Keratinocyte (primary cell): Measurements from ENCODE around the gene TMEM185B.

Experiments used
- EZH2 ChIP-seq: IDR thresholded peaks from one replicate; pipeline ENCODE4 v1.6.1; 2012; ENCODE audit warnings: inconsistent platforms, mild to moderate bottlenecking, low read length, moderate library complexity
- TF ChIP-seq, protein P1 (sequence below), 3 experiments: IDR thresholded peaks in 1 of 3; conservative IDR thresholded peaks in 1 of 3; optimal IDR thresholded peaks in 1 of 3; 2 replicates in 2 of 3; 3 replicates in 1 of 3; pipeline versions ENCODE3 to v1.5.1; 2011; ENCODE audit warnings: low read length in 3 of 3, mild to moderate bottlenecking in 3 of 3, moderate library complexity in 2 of 3, control low read depth in 1 of 3, inconsistent platforms in 1 of 3; ENCODE audit not compliant: insufficient read depth in 2 of 3; ENCODE audit errors: extremely low read depth in 1 of 3

DNA sequence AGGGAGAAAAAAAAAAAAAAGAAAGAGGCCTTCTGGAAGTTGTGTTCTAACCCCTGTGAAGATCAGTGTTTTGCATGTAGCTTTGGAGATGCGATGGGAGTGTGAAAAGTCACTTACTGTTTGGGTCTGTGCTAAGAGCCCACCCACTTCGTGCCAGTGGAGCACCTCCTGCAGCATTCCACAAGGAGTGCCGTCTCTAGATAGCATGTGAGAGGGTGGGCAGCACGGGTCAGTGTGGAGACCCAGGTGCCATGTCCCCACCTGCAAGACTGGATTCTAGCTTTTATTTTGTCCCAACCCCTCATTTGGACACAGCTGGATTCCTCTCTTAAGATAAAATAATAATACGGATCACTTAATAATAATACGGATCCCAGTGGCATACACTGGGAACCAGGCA is 12.5 kb upstream of the TMEM185B start:
- TF ChIP-seq, protein P1, sequence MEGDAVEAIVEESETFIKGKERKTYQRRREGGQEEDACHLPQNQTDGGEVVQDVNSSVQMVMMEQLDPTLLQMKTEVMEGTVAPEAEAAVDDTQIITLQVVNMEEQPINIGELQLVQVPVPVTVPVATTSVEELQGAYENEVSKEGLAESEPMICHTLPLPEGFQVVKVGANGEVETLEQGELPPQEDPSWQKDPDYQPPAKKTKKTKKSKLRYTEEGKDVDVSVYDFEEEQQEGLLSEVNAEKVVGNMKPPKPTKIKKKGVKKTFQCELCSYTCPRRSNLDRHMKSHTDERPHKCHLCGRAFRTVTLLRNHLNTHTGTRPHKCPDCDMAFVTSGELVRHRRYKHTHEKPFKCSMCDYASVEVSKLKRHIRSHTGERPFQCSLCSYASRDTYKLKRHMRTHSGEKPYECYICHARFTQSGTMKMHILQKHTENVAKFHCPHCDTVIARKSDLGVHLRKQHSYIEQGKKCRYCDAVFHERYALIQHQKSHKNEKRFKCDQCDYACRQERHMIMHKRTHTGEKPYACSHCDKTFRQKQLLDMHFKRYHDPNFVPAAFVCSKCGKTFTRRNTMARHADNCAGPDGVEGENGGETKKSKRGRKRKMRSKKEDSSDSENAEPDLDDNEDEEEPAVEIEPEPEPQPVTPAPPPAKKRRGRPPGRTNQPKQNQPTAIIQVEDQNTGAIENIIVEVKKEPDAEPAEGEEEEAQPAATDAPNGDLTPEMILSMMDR (optimal IDR thresholded peaks at IDR 0.05 in 1 of 3, IDR thresholded peaks at IDR 0.05 in 1 of 3, conservative IDR thresholded peaks at IDR 0.05 in 1 of 3; ENCODE audit: extremely low read depth in 1 of 3, insufficient read depth in 2 of 3, low read length in 3 of 3): no peak
- TF ChIP-seq EZH2: no peak
